Measurements from ENCODE around the gene ZNF620. TPM values are rescaled to one million over a fixed set of nuclear protein-coding genes. Genes with fewer than 3 reads are reported as not detected.
"Not testable (repeated sequence)": the region's sequence is repeated elsewhere in the genome, so short reads cannot be mapped to it uniquely, and the experiment has no call there.

Gene ZNF620
- 1 to 10 TPM; 2.5 to 3.3 TPM for total RNA-seq
- long read RNA-seq, partial matches to known transcripts: 0 of 2 reads
- long read RNA-seq, other reads (novel, unspliced or antisense): 0 of 2 reads

GRCh38 chr3:40505599-40506462 lies at the start of gene ZNF620:
TSS of gene ZNF620 (plus strand) at chr3:40506039. CDS start at chr3:40506353, 314 bp downstream.
- intact Hi-C loops (cut with DNase I): no loop called here
- DNase-seq (peak; percentile 82), ATAC-seq (peak; percentile 91 to 95)

- DNase-seq: no peak
- intact Hi-C loops (cut with DNase I): loop anchor here in 1 of 2 donors (5.0 to 10.0 kb wide), 3 partner anchors 66 to 262 kb away; partner anchors contain the start of gene ZNF621
- ATAC-seq: no peak
Measured at GRCh38 chr3:40456279-40456939, 49.4 kb upstream of the ZNF620 start.

- intact Hi-C loops (cut with DNase I): loop anchor here in 1 of 2 donors (5.0 to 10.0 kb wide), 3 partner anchors 65 to 262 kb away; partner anchors contain the start of gene ZNF621
- DNase-seq (peak; percentile 97), ATAC-seq (peak; percentile 89 to 92)
Measured at GRCh38 chr3:40456940-40457823, 48.7 kb upstream of the ZNF620 start, which contains the start of gene RPL14. TSS of gene RPL14 (plus strand) at chr3:40457339. CDS start at chr3:40457472, 133 bp downstream.

- DNase-seq: no peak
- ATAC-seq: no peak
- intact Hi-C loops (cut with DNase I): loop anchor here in 1 of 2 donors (5.0 to 10.0 kb wide), 3 partner anchors 64 to 264 kb away; partner anchors contain the start of gene ZNF621
Measured at GRCh38 chr3:40458473-40458872, 47.4 kb upstream of the ZNF620 start.

GRCh38 chr3:40460481-40460880 lies 45.4 kb upstream of the ZNF620 start:
- intact Hi-C loops (cut with DNase I); DNase-seq; ATAC-seq: not testable (repeated sequence)

- ATAC-seq (no peak), DNase-seq (no peak)
- intact Hi-C loops (cut with DNase I): no loop called here
Measured at GRCh38 chr3:40461161-40461560, 44.7 kb upstream of the ZNF620 start.

- ATAC-seq; intact Hi-C loops (cut with DNase I); DNase-seq: not testable (repeated sequence)
Measured at GRCh38 chr3:40462838-40463237, 43.0 kb upstream of the ZNF620 start.

- DNase-seq (no peak), ATAC-seq (no peak)
- intact Hi-C loops (cut with DNase I): no loop called here
Measured at GRCh38 chr3:40463579-40463978, 42.3 kb upstream of the ZNF620 start.

GRCh38 chr3:40464339-40465110 lies 41.3 kb upstream of the ZNF620 start:
- DNase-seq: no peak
- no peak for ATAC-seq
- intact Hi-C loops (cut with DNase I): no loop called here

GRCh38 chr3:40465111-40465407 lies 40.8 kb upstream of the ZNF620 start:
- ATAC-seq (no peak), DNase-seq (no peak)
- intact Hi-C loops (cut with DNase I): no loop called here

- DNase-seq: no peak
- intact Hi-C loops (cut with DNase I): no loop called here
- no peak for ATAC-seq
Measured at GRCh38 chr3:40465456-40465855, 40.4 kb upstream of the ZNF620 start.

- DNase-seq (no peak), ATAC-seq (no peak)
- intact Hi-C loops (cut with DNase I): no loop called here
Measured at GRCh38 chr3:40468018-40468417, 37.8 kb upstream of the ZNF620 start.

GRCh38 chr3:40470701-40471100 lies 35.1 kb upstream of the ZNF620 start:
- intact Hi-C loops (cut with DNase I): no loop called here
- no peak for DNase-seq
- no peak for ATAC-seq

- ATAC-seq (peak; percentile 95 to 96), DNase-seq (peak; percentile 79)
- intact Hi-C loops (cut with DNase I): no loop called here
Measured at GRCh38 chr3:40476478-40477470, 29.1 kb upstream of the ZNF620 start, which contains the start of gene ZNF619. TSS of gene ZNF619 (plus strand) at chr3:40477122. CDS start at chr3:40477980, 858 bp downstream.

- ATAC-seq (peak; percentile 19 to 62), DNase-seq (no peak)
- intact Hi-C loops (cut with DNase I): no loop called here
Measured at GRCh38 chr3:40477666-40478065, 28.2 kb upstream of the ZNF620 start.

- intact Hi-C loops (cut with DNase I): no loop called here
- no peak for ATAC-seq
- no peak for DNase-seq
Measured at GRCh38 chr3:40487172-40487571, 18.7 kb upstream of the ZNF620 start.

GRCh38 chr3:40490916-40491315 lies 14.9 kb upstream of the ZNF620 start:
- intact Hi-C loops (cut with DNase I): no loop called here
- ATAC-seq: no peak
- DNase-seq: no peak
